Right lobe of liver (tissue), 6 donors: ENCODE results near the gene RANBP3. TPM values are rescaled to one million over a fixed set of nuclear protein-coding genes. Genes with fewer than 3 reads are reported as not detected.

Source experiments
- ATAC-seq, 4 donors: fragments of 200-7000 bp; cut with Tn5 transposase; one replicate each; pipeline ENCODE4 v1.9.1; 2020; ENCODE audit warnings: mild to moderate bottlenecking in 4 of 4, moderate library complexity in 4 of 4
- DNase-seq, 3 donors: peaks; one replicate each; pipeline ENCODE4 v3.0.0-alpha.2; 2020
- H3K27ac ChIP-seq, 3 donors: fragments of 200-600 bp; one replicate each; pipeline ENCODE4 v1.8.0; 2022
- H3K27me3 ChIP-seq, 2 donors: fragments of 200-600 bp; one replicate each; pipeline ENCODE4 v1.8.0; 2022
- H3K36me3 ChIP-seq, 4 donors: fragments of 200-600 bp; sonication (generic) in 1 of 4; one replicate each; pipeline versions ENCODE4 v1.5.1 to v1.8.0; 2017 to 2022; ENCODE audit warnings: control low read depth in 1 of 4
- H3K4me1 ChIP-seq, 4 donors: fragments of 200-600 bp; sonication (generic) in 1 of 4; one replicate each; pipeline versions ENCODE4 v1.5.1 to v1.8.0; 2017 to 2022; ENCODE audit warnings: control low read depth in 1 of 4
- H3K4me3 ChIP-seq, 3 donors: fragments of 200-600 bp; one replicate each; pipeline ENCODE4 v1.8.0; 2022
- H3K9me3 ChIP-seq, 4 donors: fragments of 200-600 bp; sonication (generic) in 1 of 4; one replicate each; pipeline versions ENCODE4 v1.5.1 to v1.8.0; 2017 to 2022; ENCODE audit warnings: control low read depth in 1 of 4
- POLR2A ChIP-seq: fragments of 450-650 bp; IDR thresholded peaks from one replicate; pipeline ENCODE4 v1.6.1; 2017; ENCODE audit warnings: antibody characterized with exemption, mild to moderate bottlenecking
- WGBS: methylation state at CpG from one replicate; pipeline ENCODE4 v1.1.6; 2018; ENCODE audit warnings: low coverage, low lambda C conversion rate; ENCODE audit not compliant: insufficient coverage; ENCODE audit errors: missing lambda C conversion rate; 5-methylcytosine and 5-hydroxymethylcytosine counted together
- intact Hi-C, 2 donors: fragments of 100-400 bp; cut with DNase I; formaldehyde crosslinking; loops; one replicate each; pipeline versions ENCODE4 v1.11.2 to v1.14.1; 2022
- total RNA-seq, 6 experiments: library from RNA; depleted of rRNA in 2 of 6; stranded (reverse); fragments of >200 nt in 2 of 6; fragmentation: NEBNext Ultra II Directional in 3 of 6; extraction: Animal tissue kit (Norgen Biotek cat#: 25700) in 3 of 6; gene quantifications; one replicate each; pipeline versions ENCODE4 v1.1.0 to v1.2.4, GENCODE V29; 2016 to 2023
- TF ChIP-seq, protein P1 (sequence below), 4 donors: fragments of 200-600 bp in 3 of 4; fragments of 450-650 bp in 1 of 4; IDR thresholded peaks; one replicate each; pipeline versions ENCODE4 v1.5.1 to v1.8.0; 2016 to 2022; ENCODE audit warnings: antibody characterized with exemption in 4 of 4, mild to moderate bottlenecking in 2 of 4
- donor health status: DM: no; HTN: yes; CAD: no.
- donor health status: DM: no; HTN: no; CAD: no.
- donor health status: DM: no; HTN: no; CAD: no.
- donor health status: DM: no; HTN: yes; CAD: no.
- donor health status: DM: no; HTN: yes; CAD: no.

The RANBP3 gene
- total RNA-seq, 6 experiments from 2014 or later: 21.7 to 49.5 (median 24.5) TPM

DNA sequence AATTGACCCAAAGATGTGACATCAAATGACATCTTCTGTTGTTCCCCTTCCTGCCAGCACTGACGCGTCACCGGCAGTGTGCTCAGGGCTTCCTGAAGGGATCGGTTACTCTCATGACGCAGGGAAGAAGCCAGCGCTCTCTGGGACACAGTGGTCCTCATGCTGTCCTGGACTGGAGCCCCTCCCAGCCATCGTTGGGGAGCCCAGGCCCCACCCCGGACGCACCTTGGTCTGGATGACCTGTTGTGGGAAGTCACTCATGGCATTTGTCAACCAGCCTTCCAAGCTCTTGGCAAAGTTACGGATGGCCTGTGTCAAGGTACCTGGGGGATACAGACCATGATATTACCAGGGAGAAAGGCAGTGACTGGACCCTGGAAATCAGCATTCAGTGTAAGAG, 26.0 kb upstream of the RANBP3 start:
- DNase-seq (no peak), ATAC-seq (no peak)
- Histone ChIP-seq H3K27ac (no peak overlapping the region), H3K4me1 (no peaks in the 10 kb centered on the region), H3K36me3 (no peaks in the 10 kb centered on the region), H3K4me3 (no peak overlapping the region), H3K9me3 (no peaks in the 10 kb centered on the region), H3K27me3 (no peaks in the 10 kb centered on the region)
- intact Hi-C loops: no loop called here
- 100% methylated on average over 3 of the region's 10 CpGs for WGBS
- TF ChIP-seq, protein P1, sequence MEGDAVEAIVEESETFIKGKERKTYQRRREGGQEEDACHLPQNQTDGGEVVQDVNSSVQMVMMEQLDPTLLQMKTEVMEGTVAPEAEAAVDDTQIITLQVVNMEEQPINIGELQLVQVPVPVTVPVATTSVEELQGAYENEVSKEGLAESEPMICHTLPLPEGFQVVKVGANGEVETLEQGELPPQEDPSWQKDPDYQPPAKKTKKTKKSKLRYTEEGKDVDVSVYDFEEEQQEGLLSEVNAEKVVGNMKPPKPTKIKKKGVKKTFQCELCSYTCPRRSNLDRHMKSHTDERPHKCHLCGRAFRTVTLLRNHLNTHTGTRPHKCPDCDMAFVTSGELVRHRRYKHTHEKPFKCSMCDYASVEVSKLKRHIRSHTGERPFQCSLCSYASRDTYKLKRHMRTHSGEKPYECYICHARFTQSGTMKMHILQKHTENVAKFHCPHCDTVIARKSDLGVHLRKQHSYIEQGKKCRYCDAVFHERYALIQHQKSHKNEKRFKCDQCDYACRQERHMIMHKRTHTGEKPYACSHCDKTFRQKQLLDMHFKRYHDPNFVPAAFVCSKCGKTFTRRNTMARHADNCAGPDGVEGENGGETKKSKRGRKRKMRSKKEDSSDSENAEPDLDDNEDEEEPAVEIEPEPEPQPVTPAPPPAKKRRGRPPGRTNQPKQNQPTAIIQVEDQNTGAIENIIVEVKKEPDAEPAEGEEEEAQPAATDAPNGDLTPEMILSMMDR (IDR thresholded peaks at IDR 0.05): no peak
- no peak for TF ChIP-seq POLR2A

DNA sequence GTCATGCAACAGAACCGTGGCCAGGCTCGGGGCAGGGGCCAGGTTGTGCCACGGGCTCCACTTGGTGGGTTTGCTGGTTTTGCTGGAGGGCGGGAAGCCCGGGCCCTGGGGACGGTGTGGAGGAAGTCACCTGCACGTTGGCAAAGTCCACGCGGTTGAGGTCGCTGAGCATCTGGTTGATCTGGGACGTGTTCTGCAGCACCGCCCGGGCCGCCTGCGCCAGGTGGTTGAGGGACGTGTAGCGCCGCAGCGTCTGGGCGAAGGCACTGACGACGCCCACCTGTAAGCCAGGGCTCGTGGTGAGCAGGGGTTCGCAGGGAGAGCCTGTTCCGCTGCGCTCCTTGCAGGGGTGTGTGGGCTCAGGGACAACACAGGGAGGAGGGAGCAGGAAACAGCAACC, 24.7 kb upstream of the RANBP3 start:
- no peak for ATAC-seq
- no peaks in the 10 kb centered on the region for H3K36me3 ChIP-seq
- intact Hi-C loops: no loop called here
- H3K4me1 ChIP-seq: no peaks in the 10 kb centered on the region
- H3K27me3 ChIP-seq: no peaks in the 10 kb centered on the region
- TF ChIP-seq, protein P1 (IDR thresholded peaks at IDR 0.05): no peak
- no peak for TF ChIP-seq POLR2A
- H3K4me3 ChIP-seq: no peak overlapping the region
- DNase-seq: no peak
- WGBS: 88% methylated on average over 3 of the region's 26 CpGs
- H3K9me3 ChIP-seq: no peaks in the 10 kb centered on the region
- H3K27ac ChIP-seq: no peak overlapping the region

DNA sequence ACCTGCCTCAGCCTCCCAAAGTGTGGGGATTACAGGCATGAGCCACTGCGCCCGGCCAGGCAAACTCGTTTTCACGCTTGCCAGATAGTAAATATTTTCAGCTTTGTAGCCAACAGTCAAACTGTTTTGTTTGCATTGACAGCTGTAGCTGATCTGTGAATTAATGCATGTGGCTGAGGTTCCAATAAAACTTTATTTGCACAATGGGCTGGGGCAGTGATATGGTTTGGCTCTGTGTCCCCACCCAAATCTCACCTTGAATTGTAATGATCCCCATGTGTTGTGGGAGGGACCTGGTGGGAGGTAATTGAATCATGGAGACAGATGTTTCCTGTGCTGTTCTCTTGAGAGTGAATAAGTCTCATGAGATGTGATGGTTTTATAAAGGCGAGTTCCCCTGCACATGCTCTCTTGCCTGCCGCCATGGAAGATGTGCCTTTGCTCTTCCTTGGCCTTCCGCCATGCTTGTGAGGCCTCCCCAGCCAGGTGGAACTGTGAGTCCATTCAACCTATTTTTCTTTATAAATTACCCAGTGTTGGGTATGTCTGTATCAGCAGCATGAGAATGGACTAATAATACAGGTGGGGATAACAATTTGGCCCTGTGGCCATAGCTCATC, 22.4 kb upstream of the RANBP3 start:
- Histone ChIP-seq H3K4me1 (no peaks in the 10 kb centered on the region), H3K9me3 (no peaks in the 10 kb centered on the region), H3K27me3 (no peaks in the 10 kb centered on the region), H3K27ac (no peak overlapping the region), H3K4me3 (no peak overlapping the region), H3K36me3 (no peaks in the 10 kb centered on the region)
- no peak for ATAC-seq
- 85% methylated on average over 3 of the region's 7 CpGs for WGBS
- DNase-seq: no peak
- no peak for TF ChIP-seq POLR2A
- TF ChIP-seq, protein P1 (IDR thresholded peaks at IDR 0.05): no peak
- intact Hi-C loops: no loop called here

DNA sequence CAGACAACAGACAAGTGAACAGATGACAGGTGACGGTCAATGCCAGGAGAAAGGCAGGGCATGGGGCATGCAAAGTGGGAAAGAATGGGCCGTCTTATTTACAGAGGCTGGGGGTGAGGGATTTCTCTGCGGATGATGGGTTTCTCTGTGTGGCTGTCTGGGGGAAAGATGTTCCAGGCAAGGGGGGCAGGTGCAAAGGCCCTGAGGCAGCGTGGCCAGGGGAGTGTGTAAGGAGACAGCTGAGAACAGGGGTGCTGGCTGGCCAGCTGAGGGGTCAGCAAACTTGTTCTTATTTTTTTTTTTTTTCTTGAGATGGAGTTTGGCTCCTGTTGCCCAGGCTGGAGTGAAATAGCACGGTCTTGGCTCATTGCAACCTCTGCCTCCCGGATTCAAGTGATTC, 21.8 kb upstream of the RANBP3 start:
- WGBS: 92% methylated on average over 4 of the region's 6 CpGs
- Histone ChIP-seq H3K27me3 (no peaks in the 10 kb centered on the region), H3K27ac (no peak overlapping the region), H3K36me3 (no peaks in the 10 kb centered on the region), H3K4me1 (no peaks in the 10 kb centered on the region), H3K9me3 (no peaks in the 10 kb centered on the region), H3K4me3 (no peak overlapping the region)
- TF ChIP-seq POLR2A: no peak
- TF ChIP-seq, protein P1 (IDR thresholded peaks at IDR 0.05): no peak
- DNase-seq: no peak
- intact Hi-C loops: no loop called here
- no peak for ATAC-seq

DNA sequence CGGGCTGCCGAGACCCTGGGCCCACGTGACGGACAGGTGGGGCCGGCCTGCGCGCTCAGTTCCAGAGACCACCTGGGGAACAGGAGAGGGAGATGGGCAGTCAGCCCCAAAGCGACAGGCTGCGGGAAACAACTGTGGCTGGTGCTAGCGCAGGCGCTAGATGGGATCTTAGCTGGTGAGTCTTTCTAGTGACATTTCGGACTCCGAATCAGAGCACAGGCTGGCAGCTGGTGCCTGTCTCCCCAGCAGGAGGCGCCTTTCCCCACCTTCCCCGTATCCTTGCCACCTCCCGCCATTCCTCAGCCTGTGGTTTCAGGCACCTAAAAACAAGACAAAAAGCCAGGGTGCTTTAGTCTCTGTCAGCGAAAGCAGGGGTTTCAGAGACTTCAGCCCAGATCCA, 19.4 kb upstream of the RANBP3 start:
- DNase-seq (no peak), ATAC-seq (no peak)
- 66% methylated on average over 5 of the region's 17 CpGs for WGBS
- Histone ChIP-seq H3K9me3 (no peaks in the 10 kb centered on the region), H3K4me1 (no peaks in the 10 kb centered on the region), H3K4me3 (no peak overlapping the region), H3K36me3 (no peaks in the 10 kb centered on the region), H3K27ac (no peak overlapping the region), H3K27me3 (no peaks in the 10 kb centered on the region)
- intact Hi-C loops: no loop called here
- TF ChIP-seq POLR2A: no peak
- TF ChIP-seq, protein P1 (IDR thresholded peaks at IDR 0.05): no peak
